ENCODE data around the gene TERT. TPM values are rescaled to one million over a fixed set of nuclear protein-coding genes. Genes with fewer than 3 reads are reported as not detected.
"Not testable (repeated sequence)": the region's sequence is repeated elsewhere in the genome, so short reads cannot be mapped to it uniquely, and the experiment has no call there.

The TERT gene
- total RNA-seq, 4 donors from 2014 or later: not detected

GRCh38 chr5:1330146-1330846 lies 35.4 kb upstream of the TERT start:
- ATAC-seq (ENCODE audit: low FRiP score) (no peak), DNase-seq (ENCODE audit: low spot score) (no peak)
- no peak for TF ChIP-seq CTCF (IDR thresholded peaks at IDR 0.05)

DNA sequence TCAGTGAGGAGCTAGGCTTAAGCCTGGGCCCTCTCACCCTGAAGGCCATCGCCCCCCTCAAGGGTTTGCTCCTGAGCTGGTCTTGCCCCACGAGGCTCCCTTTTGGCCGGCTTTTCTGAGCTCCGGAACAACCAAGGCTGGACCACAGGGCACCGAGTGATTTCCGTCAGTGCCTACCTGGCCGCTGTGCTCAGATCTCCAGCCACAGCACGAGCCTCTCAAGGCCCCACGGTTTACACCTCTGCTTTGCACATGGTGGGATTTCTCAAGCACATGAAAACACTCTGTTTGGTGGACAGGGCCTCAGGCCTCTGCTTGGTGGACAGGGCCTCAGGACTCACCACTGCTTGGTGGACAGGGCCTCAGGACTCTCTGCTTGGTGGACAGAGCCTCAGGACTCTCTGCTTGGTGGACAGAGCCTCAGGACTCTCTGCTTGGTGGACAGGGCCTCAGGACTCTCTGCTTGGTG lies 34.3 kb upstream of the TERT start:
- TF ChIP-seq CTCF (IDR thresholded peaks at IDR 0.05): no peak
- DNase-seq (ENCODE audit: low spot score) (no peak), ATAC-seq (ENCODE audit: low FRiP score) (no peak)

DNA sequence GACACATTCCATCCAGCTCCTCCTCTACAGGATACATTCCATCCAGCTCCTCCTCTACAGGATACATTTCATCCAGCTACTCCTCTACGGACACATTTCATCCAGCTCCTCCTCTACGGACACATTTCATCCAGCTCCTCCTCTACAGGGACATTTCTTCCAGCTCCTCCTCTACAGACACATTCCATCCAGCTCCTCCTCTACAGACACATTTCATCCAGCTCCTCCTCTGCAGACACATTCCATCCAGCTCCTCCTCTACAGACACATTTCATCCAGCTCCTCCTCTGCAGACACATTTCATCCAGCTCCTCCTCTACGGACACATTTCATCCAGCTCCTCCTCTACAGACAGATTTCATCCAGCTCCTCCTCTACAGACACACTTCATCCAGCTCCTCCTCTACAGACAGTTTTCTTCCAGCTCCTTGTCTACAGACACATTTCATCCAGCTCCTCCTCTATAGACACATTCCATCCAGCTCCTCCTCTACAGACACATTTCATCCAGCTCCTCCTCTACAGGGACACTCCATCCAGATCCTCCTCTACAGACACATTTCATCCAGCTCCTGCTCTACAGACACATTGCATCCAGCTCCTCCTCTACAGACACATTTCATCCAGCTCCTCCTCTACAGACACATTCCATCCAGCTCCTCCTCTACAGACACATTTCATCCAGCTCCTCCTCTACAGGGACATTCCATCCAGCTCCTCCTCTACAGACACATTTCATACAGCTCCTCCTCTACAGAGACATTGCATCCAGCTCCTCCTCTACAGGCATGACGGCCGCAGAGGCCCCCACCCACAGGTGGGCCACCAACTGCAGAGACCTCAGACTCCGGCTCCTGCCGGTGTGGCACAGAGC lies 33.6 kb upstream of the TERT start:
- not testable (repeated sequence) for ATAC-seq (ENCODE audit: low FRiP score); DNase-seq (ENCODE audit: low spot score)

DNA sequence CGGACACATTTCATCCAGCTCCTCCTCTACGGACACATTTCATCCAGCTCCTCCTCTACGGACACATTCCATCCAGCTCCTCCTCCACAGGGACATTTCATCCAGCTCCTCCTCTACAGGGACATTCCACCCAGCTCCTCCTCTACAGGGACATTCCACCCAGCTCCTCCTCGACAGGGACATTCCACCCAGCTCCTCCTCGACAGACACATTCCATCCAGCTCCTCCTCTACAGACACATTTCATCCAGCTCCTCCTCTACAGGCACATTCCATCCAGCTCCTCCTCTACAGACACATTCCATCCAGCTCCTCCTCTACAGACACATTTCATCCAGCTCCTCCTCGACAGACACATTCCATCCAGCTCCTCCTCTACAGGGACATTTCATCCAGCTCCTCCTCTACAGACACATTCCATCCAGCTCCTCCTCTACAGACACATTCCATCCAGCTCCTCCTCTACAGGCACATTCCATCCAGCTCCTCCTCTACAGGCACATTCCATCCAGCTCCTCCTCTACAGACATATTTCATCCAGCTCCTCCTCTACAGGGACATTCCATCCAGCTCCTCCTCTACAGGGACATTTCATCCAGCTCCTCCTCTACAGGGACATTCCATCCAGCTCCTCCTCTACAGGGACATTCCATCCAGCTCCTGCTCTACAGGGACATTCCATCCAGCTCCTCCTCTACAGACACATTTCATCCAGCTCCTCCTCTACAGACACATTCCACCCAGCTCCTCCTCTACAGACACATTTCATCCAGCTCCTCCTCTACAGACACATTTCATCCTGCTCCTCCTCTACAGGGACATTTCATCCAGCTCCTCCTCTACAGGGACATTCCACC lies 32.3 kb upstream of the TERT start:
- ATAC-seq (ENCODE audit: low FRiP score); DNase-seq (ENCODE audit: low spot score): not testable (repeated sequence)

DNA sequence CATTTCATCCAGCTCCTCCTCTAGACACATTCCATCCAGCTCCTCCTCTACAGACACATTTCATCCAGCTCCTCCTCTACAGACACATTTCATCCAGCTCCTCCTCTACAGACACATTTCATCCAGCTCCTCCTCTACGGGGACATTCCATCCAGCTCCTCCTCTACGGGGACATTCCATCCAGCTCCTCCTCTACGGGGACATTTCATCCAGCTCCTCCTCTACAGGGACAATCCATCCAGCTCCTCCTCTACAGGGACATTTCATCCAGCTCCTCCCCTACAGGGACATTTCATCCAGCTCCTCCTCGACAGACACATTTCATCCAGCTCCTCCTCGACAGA lies 31.6 kb upstream of the TERT start:
- DNase-seq (ENCODE audit: low spot score); ATAC-seq (ENCODE audit: low FRiP score): not testable (repeated sequence)

GRCh38 chr5:1325870-1326531 lies 31.1 kb upstream of the TERT start:
- ATAC-seq (ENCODE audit: low FRiP score) (no peak), DNase-seq (ENCODE audit: low spot score) (no peak)
- no peak for TF ChIP-seq CTCF (IDR thresholded peaks at IDR 0.05)

GRCh38 chr5:1325191-1325741 lies 30.4 kb upstream of the TERT start:
- no peak for DNase-seq (ENCODE audit: low spot score)
- ATAC-seq (ENCODE audit: low FRiP score): no peak
- no peak for TF ChIP-seq CTCF (IDR thresholded peaks at IDR 0.05)
